Measurements from ENCODE around the gene PTPRF.

The PTPRF gene

DNA sequence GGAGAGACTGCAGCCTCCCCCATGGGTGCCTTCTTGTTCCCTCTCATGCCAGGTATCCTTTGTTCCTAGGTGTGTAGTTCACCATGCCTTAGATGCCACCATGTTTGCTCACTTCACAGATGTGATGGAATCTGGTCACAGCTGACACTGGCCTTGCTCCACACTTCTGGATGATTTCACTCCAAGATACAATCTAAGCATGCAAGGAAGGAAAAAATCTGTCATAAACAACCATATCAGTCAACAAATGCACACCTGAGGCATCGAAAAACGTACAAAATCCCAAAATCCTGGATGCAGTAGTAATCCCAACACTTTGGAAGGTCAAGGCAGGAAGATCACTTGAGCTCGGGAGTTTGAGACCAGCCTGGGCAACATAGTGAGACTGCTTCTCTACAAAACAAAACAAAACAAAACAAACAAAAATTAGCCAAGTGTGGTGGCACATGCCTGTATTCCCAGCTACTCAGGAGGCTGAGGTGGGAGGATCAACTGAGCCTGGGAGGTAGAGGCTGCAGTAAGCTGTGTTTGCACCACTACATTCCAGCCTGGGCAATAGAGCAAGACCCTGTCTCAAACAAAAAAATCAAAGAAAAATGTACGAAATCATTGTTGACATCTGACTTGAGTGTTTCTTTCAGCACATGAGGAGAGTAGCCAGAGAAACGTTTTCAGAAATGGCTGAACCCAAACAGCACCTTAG lies 17.1 kb upstream of the PTPRF start:
- DNase-seq (ENCODE audit: low read depth) = no peak

DNA sequence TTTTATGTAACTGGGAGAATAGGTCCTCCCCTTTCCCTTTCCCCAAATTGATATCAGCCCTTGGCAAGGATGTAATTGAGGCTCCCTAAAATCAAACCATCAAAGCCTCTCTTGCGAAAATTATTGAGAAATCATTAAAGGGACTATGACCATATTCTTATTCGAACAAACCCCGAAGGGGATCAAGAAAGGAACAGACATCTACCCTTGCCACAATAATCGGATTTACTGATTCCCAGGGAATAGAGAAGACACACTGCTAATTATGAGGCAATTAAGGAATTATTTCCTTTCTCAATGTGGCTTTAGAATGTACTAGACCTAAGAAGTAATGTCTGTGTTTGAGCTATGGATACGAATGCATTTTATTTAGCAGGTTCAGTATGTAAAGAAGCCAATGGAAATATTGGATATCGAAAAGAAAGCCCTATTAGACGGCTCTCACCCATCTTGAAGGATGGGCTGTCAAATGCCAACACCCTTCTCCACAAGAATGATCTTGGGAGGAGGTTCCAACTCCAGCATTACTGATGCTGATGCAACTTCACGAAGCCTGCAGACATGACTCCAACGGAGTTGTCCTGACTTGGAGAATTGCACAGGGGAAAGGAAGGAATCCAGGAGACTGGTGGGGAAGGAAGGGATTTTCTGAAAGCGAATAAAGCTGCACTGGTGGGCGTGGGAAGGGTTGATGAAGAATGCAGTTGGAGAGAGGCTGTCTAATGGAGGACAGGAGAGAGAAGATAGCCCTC lies 11.6 kb upstream of the PTPRF start:
- no peak for DNase-seq (ENCODE audit: low read depth)

DNA sequence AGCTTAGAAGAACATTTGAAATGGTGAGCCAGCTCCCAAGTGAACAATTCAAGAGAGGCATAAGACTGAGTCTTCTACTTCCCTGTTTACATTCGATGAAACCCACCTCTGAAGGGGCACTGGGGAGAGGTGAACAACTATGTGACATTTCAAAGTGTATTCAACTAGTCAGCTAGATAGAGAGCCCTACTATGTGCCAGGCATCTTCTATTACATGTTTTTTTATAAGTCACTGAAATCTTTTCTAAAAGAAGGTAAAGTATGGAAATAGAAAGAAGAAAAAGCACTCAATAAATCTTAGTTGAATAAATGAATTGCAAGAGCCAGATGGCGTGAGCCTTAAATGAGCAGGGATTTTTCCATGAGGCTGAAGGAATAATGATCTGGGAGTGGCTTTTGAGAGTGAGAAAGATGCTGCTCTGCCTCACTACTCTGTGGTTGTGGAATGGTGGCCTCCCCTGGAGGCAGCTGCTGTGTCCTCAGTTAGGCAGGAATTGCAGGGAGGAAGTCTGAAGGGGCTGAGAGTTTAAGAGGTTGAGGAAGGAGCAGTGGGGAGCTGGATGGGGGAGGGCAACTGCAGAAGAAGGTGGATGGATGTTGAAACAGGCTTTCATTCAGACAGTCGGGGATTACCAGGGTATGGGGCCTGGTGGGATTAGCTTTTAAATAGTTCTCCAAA lies 10.4 kb upstream of the PTPRF start:
- DNase-seq (ENCODE audit: low read depth) = no peak

DNA sequence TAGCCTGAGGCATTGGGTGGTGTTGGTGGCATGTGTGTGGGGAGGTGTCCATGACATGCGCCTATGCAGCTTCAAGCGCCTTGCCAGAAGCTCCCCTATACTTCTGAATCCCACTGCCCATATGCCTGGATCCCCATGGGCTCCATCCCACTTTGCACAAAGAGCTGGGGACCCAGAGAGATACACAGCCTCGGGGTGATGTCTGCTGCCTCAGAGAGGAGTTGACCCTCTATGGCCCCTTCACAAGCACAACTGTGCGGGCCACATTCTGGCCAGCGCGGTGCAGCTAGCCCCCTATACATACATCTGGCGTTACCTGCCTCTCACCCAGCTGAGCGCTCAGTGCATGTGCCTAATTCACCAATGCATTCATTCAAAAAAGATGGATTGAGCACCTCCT lies 9.6 kb upstream of the PTPRF start:
- DNase-seq (ENCODE audit: low read depth) = no peak

DNA sequence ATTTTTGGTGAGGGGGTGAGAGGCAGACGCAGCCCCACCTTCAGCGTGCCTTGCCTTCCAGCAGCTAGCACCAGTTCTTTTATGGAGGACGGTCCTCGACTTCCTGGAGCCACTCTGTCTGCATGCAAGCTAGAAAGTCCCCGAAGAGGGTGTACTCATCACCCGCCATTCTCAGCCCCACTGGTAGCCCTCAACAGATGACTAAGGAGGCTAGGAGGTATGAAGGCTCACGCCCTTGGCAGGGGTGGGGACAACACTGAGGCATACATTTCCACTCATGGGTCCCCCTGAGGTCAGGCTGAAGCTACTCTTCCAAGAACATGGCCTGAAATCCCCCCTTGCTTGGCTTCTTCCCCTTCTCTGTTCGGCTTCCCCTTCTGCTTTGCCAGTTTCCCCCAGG lies 8.9 kb upstream of the PTPRF start:
- no peak for DNase-seq (ENCODE audit: low read depth)

DNA sequence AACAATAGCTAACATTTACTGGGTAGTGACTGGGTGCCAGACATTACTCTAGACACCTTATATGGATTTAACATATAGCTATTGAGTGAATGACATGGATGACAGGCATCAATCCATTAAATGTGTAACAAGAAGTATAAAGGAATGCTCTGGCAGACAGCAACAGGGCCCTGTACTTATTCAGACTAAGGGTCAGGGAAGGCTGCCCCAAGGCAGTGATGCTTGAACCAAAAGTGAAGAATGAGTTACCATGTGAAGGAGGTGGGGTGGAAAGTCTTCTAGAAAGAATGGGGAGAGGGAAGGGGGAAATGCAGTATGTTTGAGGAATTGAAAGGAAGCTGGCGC lies 8.3 kb upstream of the PTPRF start:
- no peak for DNase-seq (ENCODE audit: low read depth)

DNA sequence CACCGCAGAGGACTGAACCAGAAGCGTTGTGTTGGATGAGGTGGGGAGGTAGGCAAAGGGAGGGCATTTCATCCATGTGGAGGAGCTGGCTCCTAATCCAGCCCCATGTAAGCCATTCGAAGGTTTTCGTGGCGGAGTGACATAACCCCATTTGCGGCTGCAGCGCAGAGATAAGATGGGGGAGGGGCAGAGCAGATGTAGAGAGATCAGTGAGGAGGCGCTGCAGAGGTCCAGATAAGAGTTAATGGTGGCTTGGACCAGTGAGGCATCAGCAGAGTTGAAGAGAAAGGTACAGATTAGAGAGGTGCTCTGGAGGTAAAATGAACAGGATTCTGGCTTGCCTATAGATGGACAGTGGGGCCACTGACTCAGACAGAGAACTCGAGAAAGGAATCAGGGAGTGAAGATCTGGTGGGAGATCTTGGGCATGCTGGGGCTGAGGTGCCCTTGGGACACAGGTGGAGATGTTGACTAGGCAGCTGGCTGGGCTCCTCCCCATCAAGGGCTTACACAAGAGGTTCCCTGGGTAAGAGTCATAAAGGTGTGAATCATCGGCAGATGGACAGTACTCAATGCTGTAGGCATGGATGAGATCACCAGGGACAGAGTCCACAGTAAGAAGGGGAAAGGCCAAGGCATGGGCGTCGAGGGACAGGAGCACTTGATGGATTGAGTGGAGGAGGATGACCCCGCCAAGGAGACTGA lies 7.8 kb upstream of the PTPRF start:
- no peak for DNase-seq (ENCODE audit: low read depth)

DNA sequence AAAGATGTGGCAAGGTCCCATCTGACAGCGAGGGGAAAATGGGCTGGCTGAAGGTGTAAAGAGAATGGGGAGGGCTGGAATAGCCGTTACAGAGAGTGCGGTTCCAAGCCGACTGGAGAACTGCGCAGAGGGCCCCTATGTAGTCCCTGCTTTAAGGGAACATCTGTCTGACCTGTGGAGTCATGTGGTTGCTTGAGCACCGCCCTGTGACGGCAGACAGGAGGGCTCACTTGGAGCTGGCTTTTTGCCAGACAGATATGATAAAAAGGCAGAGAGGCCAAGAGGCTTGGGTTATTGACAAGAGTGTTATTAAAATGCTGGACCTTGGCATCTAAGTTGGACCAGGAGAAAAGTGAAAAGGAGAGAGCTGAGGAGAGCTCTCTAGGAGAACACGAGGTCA lies 5.9 kb upstream of the PTPRF start:
- DNase-seq (ENCODE audit: low read depth) = no peak

DNA sequence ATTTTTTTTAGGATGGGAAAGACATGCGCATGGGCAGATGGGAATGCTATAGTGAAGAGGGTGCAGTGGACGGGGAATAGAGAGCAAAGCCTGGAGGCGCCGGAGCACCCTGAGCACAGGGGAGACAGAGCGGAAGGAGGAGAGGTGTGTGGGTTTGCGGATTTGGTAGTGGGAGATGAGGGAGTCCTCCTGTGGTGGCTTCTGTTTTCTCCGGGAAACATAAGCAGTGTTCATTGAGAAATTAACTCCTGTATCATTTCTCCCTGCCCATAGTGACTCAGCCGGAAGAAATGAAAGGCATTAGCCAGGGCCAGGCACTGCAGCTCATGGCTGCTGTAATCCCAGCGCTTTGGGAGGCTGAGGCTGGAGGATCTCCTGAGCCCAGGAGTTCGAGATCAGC lies 4.7 kb upstream of the PTPRF start:
- DNase-seq (ENCODE audit: low read depth) = no peak

DNA sequence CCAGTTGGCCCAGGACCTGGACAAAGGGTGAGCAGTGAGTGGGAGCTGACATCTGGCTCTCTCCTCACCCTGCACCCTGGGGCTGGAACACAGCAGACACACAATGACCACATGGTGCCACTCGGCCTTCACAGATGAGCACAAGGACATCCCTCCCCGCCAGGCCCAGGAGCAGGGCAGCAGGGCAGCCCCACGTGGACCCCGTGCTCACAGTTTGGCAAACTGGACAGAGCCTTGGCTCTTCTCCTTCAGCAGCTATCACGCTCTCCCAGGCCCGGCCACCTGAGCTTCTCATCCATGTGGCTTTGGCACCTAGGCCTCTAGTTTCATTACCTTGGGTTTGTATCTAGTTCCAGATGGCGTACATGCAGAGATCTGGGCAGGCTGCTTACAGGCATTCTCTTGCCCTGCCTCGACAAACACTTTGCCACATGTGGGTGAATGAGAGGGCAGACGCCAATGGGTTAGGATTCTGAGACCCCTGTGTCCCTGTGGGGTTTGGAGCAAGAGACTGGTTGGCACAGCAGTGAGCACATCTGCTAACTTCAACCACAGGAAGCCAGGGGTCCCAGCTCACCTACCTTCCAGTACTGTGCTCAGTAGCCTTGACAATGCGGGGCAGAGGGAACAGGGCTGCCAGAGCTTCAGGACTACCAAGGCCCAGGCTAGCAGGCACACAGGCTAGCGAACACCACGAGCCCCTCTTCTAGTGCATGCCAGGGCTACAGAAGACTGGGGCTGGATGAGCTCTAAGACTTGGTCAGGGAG lies 3.4 kb upstream of the PTPRF start:
- no peak for DNase-seq (ENCODE audit: low read depth)

DNA sequence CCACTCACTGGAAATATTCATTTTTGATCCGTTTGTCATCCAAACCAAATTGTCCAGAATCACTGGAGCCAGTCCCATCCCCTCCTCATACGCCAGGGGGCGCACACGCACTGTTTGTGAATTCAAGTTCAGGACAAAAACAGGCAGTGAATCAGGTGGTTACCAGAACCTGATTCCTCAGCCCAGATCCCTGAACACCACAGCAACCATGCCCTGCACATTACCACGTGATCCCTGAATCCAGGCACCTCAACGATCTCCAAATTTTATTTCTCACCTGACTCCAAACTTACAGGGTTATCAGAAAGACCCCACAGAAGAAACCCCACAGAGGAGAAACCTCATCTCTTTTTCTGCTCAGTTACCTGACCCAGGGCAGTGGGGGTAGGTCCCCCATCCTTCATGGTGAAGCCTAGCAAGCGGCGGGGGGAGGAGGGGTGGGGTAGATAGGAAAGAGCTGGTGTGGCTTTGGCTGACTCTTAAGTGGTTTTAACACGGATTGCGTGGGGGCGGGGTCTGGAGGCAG lies 1.4 kb upstream of the PTPRF start:
- peak; percentile 78 for DNase-seq (ENCODE audit: low read depth)

DNA sequence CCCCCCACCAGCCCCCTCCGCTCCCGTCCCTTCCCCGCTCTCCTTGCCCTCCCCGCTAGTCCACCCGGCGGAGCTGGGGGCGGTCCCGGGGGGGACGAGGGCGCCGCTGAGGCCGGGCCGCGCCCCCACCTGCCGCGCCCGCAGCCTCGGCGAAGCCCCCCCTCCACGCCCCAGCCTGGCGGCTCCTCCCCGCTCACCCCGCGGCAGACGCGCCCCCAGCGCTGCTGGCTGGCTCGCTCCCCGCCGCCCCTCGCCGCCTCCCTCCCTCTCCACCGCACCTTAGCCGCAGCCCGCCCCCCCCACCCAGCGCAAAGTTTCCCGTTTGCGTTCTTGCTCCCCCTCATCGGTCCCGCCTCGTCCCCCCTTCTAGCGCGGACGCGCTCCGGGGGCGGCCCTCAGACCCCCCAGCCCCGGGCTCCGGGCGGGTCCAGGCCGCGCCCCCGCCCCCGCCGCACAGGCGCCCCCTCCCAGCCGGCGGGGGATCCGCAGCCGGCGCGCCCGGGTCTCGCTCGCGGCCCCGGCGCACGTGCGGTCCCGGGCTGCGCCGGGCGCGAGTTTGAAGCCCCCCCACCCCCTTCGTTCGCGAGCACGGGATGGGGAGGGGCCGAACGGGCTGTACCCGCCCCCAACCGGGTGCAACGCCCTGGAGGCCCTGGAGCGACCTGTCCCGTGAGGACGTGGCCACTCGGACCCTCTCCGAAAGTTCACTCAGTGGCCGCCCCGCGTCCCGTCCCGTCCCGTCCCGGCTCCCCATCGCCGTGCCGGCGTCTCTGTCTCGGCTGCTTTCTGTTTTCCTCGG lies 623 bp downstream of the PTPRF start:
- no peak for DNase-seq (ENCODE audit: low read depth)

DNA sequence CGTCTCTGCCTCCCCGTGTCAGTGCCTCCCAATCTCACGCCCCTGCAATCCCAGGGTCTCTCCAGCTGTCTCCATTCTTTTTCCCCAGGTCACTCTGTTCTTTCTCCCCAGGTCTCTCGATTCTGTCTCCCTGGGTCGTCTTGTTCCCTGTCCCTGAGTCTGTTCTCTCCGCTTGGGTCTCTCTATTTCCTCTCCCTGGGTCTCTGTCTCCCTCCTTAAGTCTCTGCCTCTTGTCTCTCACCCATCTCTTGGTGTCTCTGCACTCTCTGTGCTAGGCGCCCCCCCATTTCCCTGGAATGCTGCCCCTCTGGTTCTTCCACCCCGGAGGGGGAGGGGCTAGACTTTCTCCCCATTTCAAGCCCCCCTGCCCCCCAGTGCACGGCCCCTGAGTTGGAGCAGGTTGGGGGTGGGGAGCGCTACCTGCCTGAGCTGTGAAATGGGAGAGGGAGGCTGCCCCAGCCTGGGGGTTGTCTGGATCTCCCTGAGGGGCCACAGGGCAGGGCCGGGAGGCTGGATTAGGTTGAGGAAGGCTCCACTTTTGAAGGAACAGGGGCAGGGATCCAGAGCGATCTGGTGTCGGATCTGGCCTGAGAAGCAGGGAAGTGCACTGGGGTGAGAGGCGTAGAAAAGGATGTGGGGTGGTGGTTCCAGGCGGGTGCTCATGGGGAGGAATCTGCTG lies 1.4 kb downstream of the PTPRF start:
- DNase-seq (ENCODE audit: low read depth) = no peak

DNA sequence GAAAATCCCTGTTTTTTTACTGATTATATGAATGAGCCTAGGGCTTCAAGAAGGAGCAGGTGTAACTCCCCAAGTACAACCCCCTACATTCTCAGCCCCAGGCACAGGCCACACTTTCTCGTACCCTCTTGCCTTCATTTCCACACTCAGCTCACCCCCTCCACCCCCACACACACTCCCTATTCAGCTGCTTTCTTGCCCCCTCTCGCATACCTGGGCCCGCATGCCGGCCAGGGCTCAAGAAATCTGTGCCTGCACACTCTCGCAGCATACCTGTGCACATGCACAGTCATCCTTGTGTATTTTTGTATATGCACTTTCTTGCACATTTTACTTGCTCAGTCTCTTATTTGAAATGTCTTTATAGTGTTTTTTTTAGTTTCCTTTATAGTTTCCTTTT lies 2.0 kb downstream of the PTPRF start:
- no peak for DNase-seq (ENCODE audit: low read depth)

DNA sequence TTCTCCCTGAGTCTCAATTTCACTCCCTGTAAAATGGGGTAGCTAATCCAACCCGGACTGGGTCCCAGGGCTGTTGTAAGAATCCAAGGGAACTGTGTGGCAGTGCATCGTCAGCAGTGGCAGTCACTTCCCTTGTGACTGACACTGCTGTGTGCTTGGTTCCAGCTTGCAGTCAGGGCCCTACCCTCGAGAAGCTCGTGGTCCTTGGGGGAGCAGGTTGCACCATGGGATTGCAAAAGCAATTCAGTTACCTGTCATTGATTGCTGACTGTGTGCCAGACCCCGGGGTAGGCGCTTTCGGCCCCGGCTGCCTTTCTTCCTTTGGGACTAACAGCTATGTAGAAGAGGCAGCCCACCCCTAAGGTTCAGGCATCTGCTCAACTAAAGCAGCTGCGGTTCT lies 2.9 kb downstream of the PTPRF start:
- no peak for DNase-seq (ENCODE audit: low read depth)

DNA sequence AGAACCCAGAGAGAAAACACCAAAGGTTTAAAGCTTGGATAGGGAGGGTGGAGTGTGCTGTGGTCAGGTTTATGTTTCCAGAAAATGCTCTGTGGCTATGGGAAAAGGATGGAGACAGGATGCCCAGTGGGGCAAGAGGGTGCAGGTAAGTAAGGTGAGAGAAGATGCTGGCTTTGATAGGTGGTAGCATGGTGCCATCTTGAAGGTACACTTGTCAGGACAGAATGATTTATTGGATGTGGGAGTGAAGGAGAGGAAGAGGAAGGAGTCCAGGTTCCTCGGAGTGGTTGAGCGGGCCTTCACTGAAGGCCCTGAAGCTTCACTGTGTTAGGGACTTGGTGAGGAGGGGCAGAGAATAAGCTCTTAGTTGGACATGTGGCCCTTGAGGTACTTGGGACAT lies 3.6 kb downstream of the PTPRF start:
- DNase-seq (ENCODE audit: low read depth) = no peak

DNA sequence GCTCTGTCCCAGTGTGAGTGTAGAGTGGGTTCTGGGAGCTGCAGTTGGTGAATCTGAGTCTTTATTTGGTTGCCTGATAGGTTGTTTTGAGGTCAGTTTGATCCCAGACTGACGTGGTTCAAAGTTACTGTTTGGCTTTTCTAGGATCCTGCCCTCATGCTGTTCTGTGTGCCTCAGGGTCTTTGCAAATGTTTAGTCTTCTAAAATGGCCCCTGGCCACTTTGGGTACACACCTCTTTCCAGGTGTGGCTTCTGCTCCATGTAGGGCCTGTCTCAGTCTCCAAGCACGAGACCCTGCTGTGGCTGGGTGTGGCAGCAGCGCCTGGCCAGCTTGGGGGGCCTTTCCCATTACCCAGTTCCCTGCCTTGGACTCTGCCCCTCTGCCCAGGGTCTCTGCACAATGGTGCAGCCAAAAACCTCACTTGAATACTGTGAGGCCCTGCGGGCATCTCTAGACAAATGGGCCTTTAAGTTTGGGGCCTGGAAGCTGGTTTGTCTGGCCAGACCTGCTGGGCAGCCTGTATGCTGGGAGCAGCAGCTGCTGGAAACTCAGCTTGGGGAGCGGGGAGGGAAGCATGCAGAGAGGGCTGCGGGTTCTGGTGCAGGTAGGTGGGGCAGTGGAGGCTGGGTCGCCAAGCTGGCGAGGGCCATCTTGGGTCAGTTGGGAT lies 5.6 kb downstream of the PTPRF start:
- no peak for DNase-seq (ENCODE audit: low read depth)

DNA sequence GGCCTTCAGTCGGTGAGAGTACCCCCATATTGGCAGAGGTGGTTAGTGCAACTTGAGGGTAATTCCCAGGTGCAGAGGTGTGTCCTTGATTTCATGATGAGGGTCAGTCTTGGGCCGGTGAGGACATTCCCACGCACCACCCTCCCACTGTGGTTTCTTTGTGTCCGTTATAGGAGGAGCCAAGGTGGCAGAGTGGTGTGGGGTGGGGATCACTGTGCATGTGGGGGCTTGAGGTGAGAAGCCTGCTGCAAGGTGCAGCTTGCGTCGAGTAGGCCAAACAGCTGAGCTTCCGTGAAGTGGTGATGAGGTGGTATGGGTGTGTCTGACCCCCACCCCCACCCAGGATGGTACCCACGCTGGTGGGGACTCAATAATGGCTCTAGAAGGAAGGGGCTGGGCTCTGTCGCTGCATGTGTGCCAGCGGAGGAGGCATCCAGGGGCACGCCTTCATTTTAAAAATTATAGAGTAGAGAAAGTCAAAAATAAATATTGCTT lies 6.2 kb downstream of the PTPRF start:
- no peak for DNase-seq (ENCODE audit: low read depth)

DNA sequence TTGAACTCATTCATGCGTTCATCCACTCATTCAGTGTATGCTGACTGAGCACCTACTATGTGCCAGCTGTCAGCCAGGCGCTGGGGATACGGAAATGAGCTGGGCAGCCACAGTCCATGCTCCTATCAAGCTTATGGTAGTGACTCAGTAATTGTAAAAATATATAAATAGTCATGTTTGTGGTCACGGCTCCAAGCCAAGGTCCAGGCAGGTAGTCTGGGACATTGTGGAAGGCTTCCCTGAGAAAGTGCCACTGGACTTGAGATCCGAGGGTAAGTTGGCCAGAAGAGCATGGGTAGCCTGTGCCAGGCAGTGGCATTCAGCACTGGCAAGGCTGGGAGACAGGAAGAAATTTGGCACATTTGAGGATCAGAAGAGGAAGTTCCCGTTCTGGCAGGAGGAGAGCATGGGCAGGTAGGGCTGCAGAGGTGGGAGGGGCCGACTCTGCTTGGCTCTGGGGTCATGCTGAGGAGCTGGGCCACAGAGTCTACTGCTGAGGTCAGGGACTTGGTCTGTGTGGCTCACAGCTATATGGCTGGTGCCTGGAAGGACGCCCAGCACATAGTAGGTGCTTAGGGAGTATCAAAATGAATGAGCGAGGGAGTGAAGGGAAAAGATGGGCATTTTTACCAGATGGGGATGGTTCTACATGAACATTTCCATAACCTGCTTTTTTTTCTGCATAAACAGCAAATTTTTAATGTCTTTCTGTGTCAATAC lies 6.9 kb downstream of the PTPRF start:
- no peak for DNase-seq (ENCODE audit: low read depth)

Measured in stimulated activated CD8-positive, alpha-beta memory T cell treated with anti-CD3 and anti-CD28 coated beads, Interleukin-12 subunit alpha, Interleukin-12 subunit beta, amount 100 ng/mL, for 1 hour (primary cell).